HepG2 (cell line): ENCODE data around the gene CTTNBP2NL. TPM values are rescaled to one million over a fixed set of nuclear protein-coding genes. Genes with fewer than 3 reads are reported as not detected.

ENCODE experiments used
- ATAC-seq: fragments of 200-7000 bp; cut with Tn5 transposase; 3 replicates; pipeline ENCODE4 v1.9.1; 2020; ENCODE audit warnings: mild to moderate bottlenecking, moderate library complexity
- BruUV-seq: library from RNA; stranded (reverse); fragments of 400-500 nt; replicated peaks from 2 replicates; lab custom pipeline; 2021; lab: Mats Ljungman, UMichigan
- CTCF ChIA-PET: fragments of 300-600 bp; formaldehyde crosslinking; extraction: SDS; loops from one replicate; lab custom pipeline; 2021; ENCODE audit warnings: low total read pairs, inconsistent platforms, low intra/inter-chr PET ratio; lab: Yijun Ruan, JAX
- POLR2A ChIA-PET: fragments of 350-600 bp; sonication (Branson Sonifier 250); formaldehyde crosslinking; loops from one replicate; lab custom pipeline; 2020; ENCODE audit warnings: antibody characterized with exemption, inconsistent platforms; lab: Yijun Ruan, JAX
- DNase-seq: peaks from one replicate; pipeline ENCODE4 v3.0.0-alpha.2; 2015; ENCODE audit warnings: low spot score
- FAIRE-seq: peaks from 3 replicates; lab custom pipeline; 2011; peaks lifted over from hg19 to GRCh38; lab: Jason Lieb, UNC
- H2AFZ ChIP-seq: one replicate; pipeline ENCODE4 v1.6.1; 2011; ENCODE audit warnings: low read length, inconsistent platforms
- H3K27ac ChIP-seq: fragments of 300-600 bp; 3 replicates; pipeline ENCODE4 v1.8.0; 2011; ENCODE audit warnings: mixed run types, mild to moderate bottlenecking, mixed read lengths, low read length, inconsistent platforms; ENCODE audit not compliant: insufficient read depth; ENCODE audit errors: extremely low read length
- H3K27me3 ChIP-seq, 2 experiments: fragments of 200-600 bp in 1 of 2; 2 replicates in 1 of 2; 3 replicates in 1 of 2; pipeline versions ENCODE4 v1.6.0 to v1.8.0; 2011; ENCODE audit warnings: low read length in 2 of 2, mild to moderate bottlenecking in 2 of 2, moderate library complexity in 2 of 2, inconsistent platforms in 1 of 2; ENCODE audit not compliant: insufficient read depth in 2 of 2, control insufficient read depth in 1 of 2
- H3K36me3 ChIP-seq, 2 experiments: fragments of 200-600 bp in 1 of 2; replicated peaks in 1 of 2; 2 replicates in 1 of 2; 3 replicates in 1 of 2; pipeline versions ENCODE4 v1.5.1 to v1.8.0; 2011; ENCODE audit warnings: low read length in 2 of 2, inconsistent platforms in 1 of 2; ENCODE audit not compliant: insufficient read depth in 2 of 2, control insufficient read depth in 1 of 2
- H3K4me1 ChIP-seq: 2 replicates; pipeline ENCODE4 v1.5.1; 2012; ENCODE audit warnings: low read length, inconsistent platforms; ENCODE audit not compliant: insufficient read depth
- H3K4me2 ChIP-seq: 2 replicates; pipeline ENCODE4 v1.6.0; 2011; ENCODE audit warnings: low read depth, low read length, inconsistent platforms
- H3K4me3 ChIP-seq, 3 experiments: fragments of 200-600 bp in 1 of 3; sonication (generic), shearing (Covaris generic) in 1 of 3; replicated peaks in 1 of 3; 2 replicates each; pipeline ENCODE4 v1.5.1; 2011 to 2016; ENCODE audit warnings: low read length in 3 of 3, inconsistent platforms in 2 of 3, low read depth in 2 of 3, mild to moderate bottlenecking in 2 of 3, control low read depth in 1 of 3, mixed read lengths in 1 of 3; ENCODE audit not compliant: insufficient read depth in 1 of 3
- H3K79me2 ChIP-seq: one replicate; pipeline ENCODE4 v1.6.1; 2011; ENCODE audit warnings: low read length, inconsistent platforms; ENCODE audit not compliant: insufficient read depth
- H3K9ac ChIP-seq: 2 replicates; pipeline ENCODE4 v1.6.0; 2011; ENCODE audit warnings: mild to moderate bottlenecking, low read depth, low read length, inconsistent platforms; ENCODE audit not compliant: insufficient read depth
- H3K9me3 ChIP-seq: 2 replicates; pipeline ENCODE4 v1.5.1; 2012; ENCODE audit warnings: mild to moderate bottlenecking, low read length
- H4K20me1 ChIP-seq: 2 replicates; pipeline ENCODE4 v1.6.0; 2011; ENCODE audit warnings: inconsistent platforms, mild to moderate bottlenecking, low read length, moderate library complexity; ENCODE audit not compliant: insufficient read depth
- GZF1 ChIP-seq: sonication (generic); formaldehyde crosslinking; IDR thresholded peaks from 2 replicates; pipeline ENCODE4 v1.5.1; 2020; ENCODE audit warnings: mild to moderate bottlenecking, missing genetic modification reagents
- MBNL3 ChIP-seq: fragments of 250-450 bp; sonication (Bioruptor Pico); conservative IDR thresholded peaks from 2 replicates; pipeline ENCODE4 v1.8.0; 2022; ENCODE audit warnings: mild to moderate bottlenecking, inconsistent platforms
- NFYB ChIP-seq: sonication (generic); formaldehyde crosslinking; IDR thresholded peaks from 2 replicates; pipeline ENCODE4 v1.4.0; 2020; ENCODE audit warnings: missing genetic modification reagents
- RCOR2 ChIP-seq: IDR thresholded peaks from 2 replicates; pipeline ENCODE4 v1.6.1; 2016; ENCODE audit warnings: missing biosample characterization, missing genetic modification reagents
- ZFP1 ChIP-seq: IDR thresholded peaks from 2 replicates; pipeline ENCODE4 v1.6.1; 2016
- ZNF224 ChIP-seq: sonication (generic); formaldehyde crosslinking; IDR thresholded peaks from 2 replicates; pipeline ENCODE4 v1.5.0; 2020; ENCODE audit warnings: mild to moderate bottlenecking, missing genetic modification reagents
- ZNF253 ChIP-seq: sonication (generic); formaldehyde crosslinking; IDR thresholded peaks from 2 replicates; pipeline ENCODE4 v1.8.0; 2022; ENCODE audit warnings: mild to moderate bottlenecking, missing genetic modification reagents, borderline replicate concordance
- ZNF674 ChIP-seq: sonication (generic); formaldehyde crosslinking; IDR thresholded peaks from 2 replicates; pipeline ENCODE4 v1.5.0; 2020; ENCODE audit warnings: low read depth, mild to moderate bottlenecking, missing genetic modification reagents
- WGBS: methylation state at CpG from one replicate; pipeline ENCODE4 v1.1.6; 2017; ENCODE audit warnings: low lambda C conversion rate; 5-methylcytosine and 5-hydroxymethylcytosine counted together
- in situ Hi-C: cut with HindIII; loops from 2 replicates; pipeline ENCODE4 v1.10.0; 2017; ENCODE audit warnings: low pct_unique_long_range_greater_than_20kb; ENCODE audit not compliant: extremely low pct_ligation_motif_present
- intact Hi-C: fragments of 100-400 bp; cut with micrococcal nuclease; formaldehyde crosslinking; loops from one replicate; pipeline ENCODE4 v1.10.0; 2022; ENCODE audit not compliant: unreplicated experiment
- polyA plus RNA-seq, 8 experiments: library from polyadenylated mRNA; depleted of rRNA in 3 of 8; stranded (reverse) in 7 of 8; unstranded in 1 of 8; fragments of >200 nt; fragmentation: Illumina TruSeq in 4 of 8; extraction: Trizol in 4 of 8; gene quantifications; 2 replicates each; pipeline versions ENCODE4 v1.2.1 to v1.2.3, GENCODE V29; 2011 to 2016; ENCODE audit warnings: low read depth in 4 of 8, missing spikeins in 1 of 8, mixed read lengths in 1 of 8; ENCODE audit not compliant: insufficient read depth in 1 of 8
- total RNA-seq, 5 experiments: library from RNA; depleted of rRNA; stranded (reverse); fragments of >200 nt; fragmentation: Illumina TruSeq; extraction: Trizol; gene quantifications; 2 replicates each; pipeline ENCODE4 v1.2.3, GENCODE V29; 2016; ENCODE audit warnings: low read depth in 1 of 5
- TF ChIP-seq, protein P1 (sequence below): IDR thresholded peaks from 2 replicates; pipeline ENCODE4 v1.6.1; 2016; ENCODE audit warnings: low read depth, control low read depth
- TF ChIP-seq, protein P2 (sequence below): sonication (generic); formaldehyde crosslinking; IDR thresholded peaks from 2 replicates; pipeline ENCODE4 v1.8.0; 2022; ENCODE audit warnings: mild to moderate bottlenecking, missing genetic modification reagents, borderline replicate concordance
- TF ChIP-seq, protein P3 (sequence below): sonication (generic); formaldehyde crosslinking; IDR thresholded peaks from 2 replicates; pipeline ENCODE4 v1.8.1; 2023; ENCODE audit warnings: mild to moderate bottlenecking, missing genetic modification reagents, borderline replicate concordance
- TF ChIP-seq, protein P4 (sequence below): sonication (generic); formaldehyde crosslinking; IDR thresholded peaks from 2 replicates; pipeline ENCODE4 v1.4.0; 2020; ENCODE audit warnings: missing genetic modification reagents
- TF ChIP-seq, protein P5 (sequence below): sonication (generic); formaldehyde crosslinking; IDR thresholded peaks from 2 replicates; pipeline ENCODE4 v1.5.1; 2020; ENCODE audit warnings: mild to moderate bottlenecking, missing genetic modification reagents, moderate library complexity
- TF ChIP-seq, protein P6 (sequence below): sonication (generic); formaldehyde crosslinking; IDR thresholded peaks from 2 replicates; pipeline ENCODE4 v1.4.0; 2020; ENCODE audit warnings: mild to moderate bottlenecking, missing genetic modification reagents

CTTNBP2NL gene
- total and polyA plus RNA-seq, 2 of the 13 experiments (the other 11 are each of a cell fraction or from before 2014, with no cell fraction given), result 2.1 to 4.1 TPM

DNA sequence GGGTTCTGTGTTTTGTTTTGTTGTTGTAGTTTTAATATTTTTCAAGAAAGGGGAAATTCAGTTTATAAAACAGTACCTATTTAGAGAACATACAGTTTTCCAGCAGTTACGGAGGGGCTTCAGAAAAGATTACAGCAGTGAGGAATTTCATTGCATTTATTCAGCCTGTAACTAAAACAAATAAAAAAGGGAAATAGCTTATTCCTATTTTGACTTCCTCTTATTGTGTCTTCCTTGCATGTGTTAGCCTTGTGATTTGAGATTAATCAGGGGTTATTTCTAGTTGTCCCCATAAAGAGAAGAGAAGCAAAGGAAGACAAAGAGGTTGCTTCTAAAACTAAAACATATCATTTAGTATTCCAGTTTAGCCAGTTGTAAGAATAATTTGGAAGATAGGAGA is 35.0 kb downstream of the CTTNBP2NL start:
- no peaks in the 10 kb centered on the region for H3K4me1 ChIP-seq
- FAIRE-seq, result no peak
- H2AFZ ChIP-seq, result no peak overlapping the region
- CTCF ChIA-PET, result no interaction called here
- intact Hi-C loops, result no loop called here
- H3K4me3 ChIP-seq, result no peak overlapping the region
- TF ChIP-seq, protein P1, sequence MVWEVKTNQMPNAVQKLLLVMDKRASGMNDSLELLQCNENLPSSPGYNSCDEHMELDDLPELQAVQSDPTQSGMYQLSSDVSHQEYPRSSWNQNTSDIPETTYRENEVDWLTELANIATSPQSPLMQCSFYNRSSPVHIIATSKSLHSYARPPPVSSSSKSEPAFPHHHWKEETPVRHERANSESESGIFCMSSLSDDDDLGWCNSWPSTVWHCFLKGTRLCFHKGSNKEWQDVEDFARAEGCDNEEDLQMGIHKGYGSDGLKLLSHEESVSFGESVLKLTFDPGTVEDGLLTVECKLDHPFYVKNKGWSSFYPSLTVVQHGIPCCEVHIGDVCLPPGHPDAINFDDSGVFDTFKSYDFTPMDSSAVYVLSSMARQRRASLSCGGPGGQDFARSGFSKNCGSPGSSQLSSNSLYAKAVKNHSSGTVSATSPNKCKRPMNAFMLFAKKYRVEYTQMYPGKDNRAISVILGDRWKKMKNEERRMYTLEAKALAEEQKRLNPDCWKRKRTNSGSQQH (CRISPR knock-in tag), result no peak
- TF ChIP-seq, protein P2, sequence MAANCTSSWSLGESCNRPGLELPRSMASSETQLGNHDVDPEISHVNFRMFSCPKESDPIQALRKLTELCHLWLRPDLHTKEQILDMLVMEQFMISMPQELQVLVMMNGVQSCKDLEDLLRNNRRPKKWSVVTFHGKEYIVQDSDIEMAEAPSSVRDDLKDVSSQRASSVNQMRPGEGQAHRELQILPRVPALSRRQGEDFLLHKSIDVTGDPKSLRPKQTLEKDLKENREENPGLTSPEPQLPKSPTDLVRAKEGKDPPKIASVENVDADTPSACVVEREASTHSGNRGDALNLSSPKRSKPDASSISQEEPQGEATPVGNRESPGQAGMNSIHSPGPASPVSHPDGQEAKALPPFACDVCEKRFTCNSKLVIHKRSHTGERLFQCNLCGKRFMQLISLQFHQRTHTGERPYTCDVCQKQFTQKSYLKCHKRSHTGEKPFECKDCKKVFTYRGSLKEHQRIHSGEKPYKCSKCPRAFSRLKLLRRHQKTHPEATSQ, result no peak
- TF ChIP-seq MBNL3 (CRISPR knock-in tag) (no peak), RCOR2 (no peak), ZNF674 (no peak), ZNF253 (no peak), GZF1 (CRISPR knock-in tag) (no peak), NFYB (CRISPR knock-in tag) (no peak), ZFP1 (CRISPR knock-in tag) (no peak), ZNF224 (CRISPR knock-in tag) (no peak)
- TF ChIP-seq, protein P3, sequence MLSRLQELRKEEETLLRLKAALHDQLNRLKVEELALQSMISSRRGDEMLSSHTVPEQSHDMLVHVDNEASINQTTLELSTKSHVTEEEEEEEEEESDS (CRISPR knock-in tag), result no peak
- TF ChIP-seq, protein P4, sequence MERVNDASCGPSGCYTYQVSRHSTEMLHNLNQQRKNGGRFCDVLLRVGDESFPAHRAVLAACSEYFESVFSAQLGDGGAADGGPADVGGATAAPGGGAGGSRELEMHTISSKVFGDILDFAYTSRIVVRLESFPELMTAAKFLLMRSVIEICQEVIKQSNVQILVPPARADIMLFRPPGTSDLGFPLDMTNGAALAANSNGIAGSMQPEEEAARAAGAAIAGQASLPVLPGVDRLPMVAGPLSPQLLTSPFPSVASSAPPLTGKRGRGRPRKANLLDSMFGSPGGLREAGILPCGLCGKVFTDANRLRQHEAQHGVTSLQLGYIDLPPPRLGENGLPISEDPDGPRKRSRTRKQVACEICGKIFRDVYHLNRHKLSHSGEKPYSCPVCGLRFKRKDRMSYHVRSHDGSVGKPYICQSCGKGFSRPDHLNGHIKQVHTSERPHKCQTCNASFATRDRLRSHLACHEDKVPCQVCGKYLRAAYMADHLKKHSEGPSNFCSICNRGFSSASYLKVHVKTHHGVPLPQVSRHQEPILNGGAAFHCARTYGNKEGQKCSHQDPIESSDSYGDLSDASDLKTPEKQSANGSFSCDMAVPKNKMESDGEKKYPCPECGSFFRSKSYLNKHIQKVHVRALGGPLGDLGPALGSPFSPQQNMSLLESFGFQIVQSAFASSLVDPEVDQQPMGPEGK, result no peak
- TF ChIP-seq, protein P5, sequence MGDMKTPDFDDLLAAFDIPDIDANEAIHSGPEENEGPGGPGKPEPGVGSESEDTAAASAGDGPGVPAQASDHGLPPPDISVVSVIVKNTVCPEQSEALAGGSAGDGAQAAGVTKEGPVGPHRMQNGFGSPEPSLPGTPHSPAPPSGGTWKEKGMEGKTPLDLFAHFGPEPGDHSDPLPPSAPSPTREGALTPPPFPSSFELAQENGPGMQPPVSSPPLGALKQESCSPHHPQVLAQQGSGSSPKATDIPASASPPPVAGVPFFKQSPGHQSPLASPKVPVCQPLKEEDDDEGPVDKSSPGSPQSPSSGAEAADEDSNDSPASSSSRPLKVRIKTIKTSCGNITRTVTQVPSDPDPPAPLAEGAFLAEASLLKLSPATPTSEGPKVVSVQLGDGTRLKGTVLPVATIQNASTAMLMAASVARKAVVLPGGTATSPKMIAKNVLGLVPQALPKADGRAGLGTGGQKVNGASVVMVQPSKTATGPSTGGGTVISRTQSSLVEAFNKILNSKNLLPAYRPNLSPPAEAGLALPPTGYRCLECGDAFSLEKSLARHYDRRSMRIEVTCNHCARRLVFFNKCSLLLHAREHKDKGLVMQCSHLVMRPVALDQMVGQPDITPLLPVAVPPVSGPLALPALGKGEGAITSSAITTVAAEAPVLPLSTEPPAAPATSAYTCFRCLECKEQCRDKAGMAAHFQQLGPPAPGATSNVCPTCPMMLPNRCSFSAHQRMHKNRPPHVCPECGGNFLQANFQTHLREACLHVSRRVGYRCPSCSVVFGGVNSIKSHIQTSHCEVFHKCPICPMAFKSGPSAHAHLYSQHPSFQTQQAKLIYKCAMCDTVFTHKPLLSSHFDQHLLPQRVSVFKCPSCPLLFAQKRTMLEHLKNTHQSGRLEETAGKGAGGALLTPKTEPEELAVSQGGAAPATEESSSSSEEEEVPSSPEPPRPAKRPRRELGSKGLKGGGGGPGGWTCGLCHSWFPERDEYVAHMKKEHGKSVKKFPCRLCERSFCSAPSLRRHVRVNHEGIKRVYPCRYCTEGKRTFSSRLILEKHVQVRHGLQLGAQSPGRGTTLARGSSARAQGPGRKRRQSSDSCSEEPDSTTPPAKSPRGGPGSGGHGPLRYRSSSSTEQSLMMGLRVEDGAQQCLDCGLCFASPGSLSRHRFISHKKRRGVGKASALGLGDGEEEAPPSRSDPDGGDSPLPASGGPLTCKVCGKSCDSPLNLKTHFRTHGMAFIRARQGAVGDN (CRISPR knock-in tag), result no peak
- TF ChIP-seq, protein P6, sequence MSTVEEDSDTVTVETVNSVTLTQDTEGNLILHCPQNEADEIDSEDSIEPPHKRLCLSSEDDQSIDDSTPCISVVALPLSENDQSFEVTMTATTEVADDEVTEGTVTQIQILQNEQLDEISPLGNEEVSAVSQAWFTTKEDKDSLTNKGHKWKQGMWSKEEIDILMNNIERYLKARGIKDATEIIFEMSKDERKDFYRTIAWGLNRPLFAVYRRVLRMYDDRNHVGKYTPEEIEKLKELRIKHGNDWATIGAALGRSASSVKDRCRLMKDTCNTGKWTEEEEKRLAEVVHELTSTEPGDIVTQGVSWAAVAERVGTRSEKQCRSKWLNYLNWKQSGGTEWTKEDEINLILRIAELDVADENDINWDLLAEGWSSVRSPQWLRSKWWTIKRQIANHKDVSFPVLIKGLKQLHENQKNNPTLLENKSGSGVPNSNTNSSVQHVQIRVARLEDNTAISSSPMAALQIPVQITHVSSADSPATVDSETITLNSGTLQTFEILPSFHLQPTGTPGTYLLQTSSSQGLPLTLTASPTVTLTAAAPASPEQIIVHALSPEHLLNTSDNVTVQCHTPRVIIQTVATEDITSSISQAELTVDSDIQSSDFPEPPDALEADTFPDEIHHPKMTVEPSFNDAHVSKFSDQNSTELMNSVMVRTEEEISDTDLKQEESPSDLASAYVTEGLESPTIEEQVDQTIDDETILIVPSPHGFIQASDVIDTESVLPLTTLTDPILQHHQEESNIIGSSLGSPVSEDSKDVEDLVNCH, result no peak
- TF ChIP-seq, all 625 proteins: peak for 0
- H3K9me3 ChIP-seq, result no peaks in the 10 kb centered on the region
- H3K36me3 ChIP-seq, result no peaks in the 10 kb centered on the region
- no peak overlapping the region for H3K27ac ChIP-seq
- WGBS, result 100% methylated on average over 1 of the region's 1 CpG
- no peak overlapping the region for H3K9ac ChIP-seq
- POLR2A ChIA-PET, result no interaction called here
- BruUV-seq, result no TSS peak
- ATAC-seq, result no peak
- H4K20me1 ChIP-seq, result no peaks in the 10 kb centered on the region
- H3K79me2 ChIP-seq, result no peaks in the 10 kb centered on the region
- in situ Hi-C loops, result no loop called here
- no peaks in the 10 kb centered on the region; a peak in 1 of 5 replicates for H3K27me3 ChIP-seq
- H3K4me2 ChIP-seq, result no peak overlapping the region
- no peak for DNase-seq
